ENCODE results near the gene TMEM125.

Gene TMEM125

DNA sequence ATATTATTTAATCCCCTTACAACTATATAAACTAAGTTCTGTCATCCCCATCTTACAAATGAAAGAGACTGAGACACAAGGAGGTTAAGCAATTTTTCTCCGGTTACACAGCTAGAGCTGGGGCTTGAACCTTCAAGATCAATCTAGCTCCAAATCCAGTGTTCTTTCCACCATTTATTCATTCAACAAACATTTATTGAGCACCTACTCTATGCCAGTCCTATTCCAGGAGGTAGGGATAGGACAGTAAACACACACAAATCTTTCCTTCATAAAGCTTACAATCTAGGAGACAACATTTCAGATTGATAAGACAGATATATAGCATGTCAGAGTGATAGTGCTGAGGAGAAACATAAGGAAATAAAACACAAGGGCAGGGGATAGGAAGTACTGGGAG is 2.9 kb upstream of the TMEM125 start:
- POLR2A ChIA-PET, result no interaction called here
- DNase-seq (ENCODE audit: extremely low spot score), result no peak
- CTCF ChIA-PET, result no interaction called here
- TF ChIP-seq, protein P1, sequence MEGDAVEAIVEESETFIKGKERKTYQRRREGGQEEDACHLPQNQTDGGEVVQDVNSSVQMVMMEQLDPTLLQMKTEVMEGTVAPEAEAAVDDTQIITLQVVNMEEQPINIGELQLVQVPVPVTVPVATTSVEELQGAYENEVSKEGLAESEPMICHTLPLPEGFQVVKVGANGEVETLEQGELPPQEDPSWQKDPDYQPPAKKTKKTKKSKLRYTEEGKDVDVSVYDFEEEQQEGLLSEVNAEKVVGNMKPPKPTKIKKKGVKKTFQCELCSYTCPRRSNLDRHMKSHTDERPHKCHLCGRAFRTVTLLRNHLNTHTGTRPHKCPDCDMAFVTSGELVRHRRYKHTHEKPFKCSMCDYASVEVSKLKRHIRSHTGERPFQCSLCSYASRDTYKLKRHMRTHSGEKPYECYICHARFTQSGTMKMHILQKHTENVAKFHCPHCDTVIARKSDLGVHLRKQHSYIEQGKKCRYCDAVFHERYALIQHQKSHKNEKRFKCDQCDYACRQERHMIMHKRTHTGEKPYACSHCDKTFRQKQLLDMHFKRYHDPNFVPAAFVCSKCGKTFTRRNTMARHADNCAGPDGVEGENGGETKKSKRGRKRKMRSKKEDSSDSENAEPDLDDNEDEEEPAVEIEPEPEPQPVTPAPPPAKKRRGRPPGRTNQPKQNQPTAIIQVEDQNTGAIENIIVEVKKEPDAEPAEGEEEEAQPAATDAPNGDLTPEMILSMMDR (IDR thresholded peaks at IDR 0.05; ENCODE audit: control extremely low read depth, extremely low read depth, low read depth, missing control alignments), result no peak

DNA sequence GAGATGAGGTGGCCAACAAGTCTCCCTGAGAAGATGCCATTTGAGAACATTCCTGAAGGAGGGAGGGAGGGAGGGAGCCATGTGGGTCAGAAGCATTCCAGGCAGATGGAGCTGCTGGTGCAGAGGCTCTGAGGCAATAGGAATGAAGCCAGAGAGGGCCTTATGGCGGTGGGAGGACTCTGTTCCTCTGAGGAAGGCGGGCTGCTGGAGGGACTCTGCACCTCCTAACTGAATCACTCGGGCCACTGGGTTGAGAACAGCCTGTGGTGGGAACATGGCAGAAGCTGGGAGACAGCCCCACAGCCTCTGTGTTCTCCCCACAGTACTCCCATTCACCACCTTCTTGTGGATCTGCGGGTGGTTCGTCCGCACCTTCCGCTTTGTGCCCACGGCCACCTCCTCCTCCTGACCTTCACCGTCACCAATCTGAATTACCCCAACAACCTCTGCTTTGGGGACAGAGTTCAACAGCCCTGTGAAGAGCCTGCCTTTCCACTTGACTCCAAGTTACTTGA is 2.4 kb upstream of the TMEM125 start:
- no peak for DNase-seq (ENCODE audit: extremely low spot score)
- CTCF ChIA-PET, result interaction anchor here (1.7 kb wide), 1 partner anchor 13 kb away, joined by 3 read pairs; no protein-coding TSS in a partner anchor
- POLR2A ChIA-PET, result no interaction called here
- TF ChIP-seq, protein P1 (IDR thresholded peaks at IDR 0.05; ENCODE audit: control extremely low read depth, extremely low read depth, low read depth, missing control alignments), result no peak

DNA sequence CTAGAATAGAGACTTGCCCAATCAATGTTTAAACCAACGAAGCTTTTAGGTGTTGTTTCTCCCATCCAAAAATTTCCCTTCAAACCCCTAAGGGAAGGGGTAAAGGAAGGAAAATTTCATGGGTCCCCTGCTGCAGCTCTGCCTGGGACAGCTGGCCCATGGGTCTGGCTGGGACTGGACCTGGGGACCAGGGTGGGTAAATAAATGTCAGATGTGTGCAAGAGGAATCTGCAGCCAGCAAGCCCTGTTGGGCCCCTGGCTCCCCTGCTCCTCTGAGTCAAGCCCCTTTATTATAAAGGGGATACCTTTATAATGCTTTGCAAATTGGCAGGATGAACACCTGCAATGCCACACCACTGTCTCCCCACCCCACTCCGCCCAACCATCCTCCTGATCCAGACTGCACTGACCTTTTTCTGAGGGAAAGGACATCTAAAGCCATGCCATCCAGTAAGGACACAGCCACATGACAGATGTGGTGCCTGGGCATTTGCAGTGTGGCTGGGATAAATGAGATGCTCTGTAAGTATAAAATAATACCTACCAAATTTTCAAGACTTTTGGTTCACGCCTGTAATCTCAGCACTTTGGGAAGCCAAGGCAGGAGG is 1.9 kb upstream of the TMEM125 start:
- POLR2A ChIA-PET, result no interaction called here
- CTCF ChIA-PET, result interaction anchor here (1.7 kb wide), 1 partner anchor 12 kb away, joined by 3 read pairs; no protein-coding TSS in a partner anchor
- DNase-seq (ENCODE audit: extremely low spot score), result no peak
- TF ChIP-seq, protein P1 (IDR thresholded peaks at IDR 0.05; ENCODE audit: control extremely low read depth, extremely low read depth, low read depth, missing control alignments), result no peak

DNA sequence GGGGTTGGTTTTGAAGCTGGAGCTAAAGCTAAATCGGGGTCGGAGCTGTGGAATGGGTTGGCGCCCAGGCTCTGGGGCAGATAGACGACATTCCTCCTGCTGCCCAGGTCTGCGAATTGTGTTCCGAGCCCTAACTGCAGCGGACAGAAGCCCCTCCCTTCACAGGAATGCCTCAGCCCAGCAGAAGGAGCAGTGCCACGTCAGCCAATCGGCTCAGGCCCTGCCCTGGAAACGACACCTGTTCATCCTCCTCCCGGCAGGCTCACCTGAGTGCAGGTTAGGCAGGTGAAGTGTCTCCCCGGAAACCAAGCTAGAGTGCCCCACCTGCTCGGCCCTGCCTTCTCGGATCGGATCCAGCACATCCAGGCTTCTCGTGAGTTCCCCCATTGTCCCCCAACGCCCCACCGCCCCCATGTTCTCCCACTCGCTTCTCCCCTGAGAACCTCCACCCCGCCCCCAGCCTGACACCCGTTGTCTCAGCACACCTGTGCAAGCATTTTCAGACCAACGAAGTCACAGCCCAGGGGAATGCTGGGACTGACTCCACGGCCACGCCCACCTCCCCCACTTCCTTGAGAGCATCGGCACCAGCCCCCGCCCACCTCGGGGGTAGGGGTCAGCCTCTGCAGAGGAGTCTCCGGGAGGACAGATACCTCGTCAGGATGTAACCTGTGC is 775 bp downstream of the TMEM125 start:
- ChIA-PET CTCF (no interaction called here), POLR2A (no interaction called here)
- DNase-seq (ENCODE audit: extremely low spot score), result peak; percentile 35
- TF ChIP-seq, protein P1 (IDR thresholded peaks at IDR 0.05; ENCODE audit: control extremely low read depth, extremely low read depth, low read depth, missing control alignments), result no peak

DNA sequence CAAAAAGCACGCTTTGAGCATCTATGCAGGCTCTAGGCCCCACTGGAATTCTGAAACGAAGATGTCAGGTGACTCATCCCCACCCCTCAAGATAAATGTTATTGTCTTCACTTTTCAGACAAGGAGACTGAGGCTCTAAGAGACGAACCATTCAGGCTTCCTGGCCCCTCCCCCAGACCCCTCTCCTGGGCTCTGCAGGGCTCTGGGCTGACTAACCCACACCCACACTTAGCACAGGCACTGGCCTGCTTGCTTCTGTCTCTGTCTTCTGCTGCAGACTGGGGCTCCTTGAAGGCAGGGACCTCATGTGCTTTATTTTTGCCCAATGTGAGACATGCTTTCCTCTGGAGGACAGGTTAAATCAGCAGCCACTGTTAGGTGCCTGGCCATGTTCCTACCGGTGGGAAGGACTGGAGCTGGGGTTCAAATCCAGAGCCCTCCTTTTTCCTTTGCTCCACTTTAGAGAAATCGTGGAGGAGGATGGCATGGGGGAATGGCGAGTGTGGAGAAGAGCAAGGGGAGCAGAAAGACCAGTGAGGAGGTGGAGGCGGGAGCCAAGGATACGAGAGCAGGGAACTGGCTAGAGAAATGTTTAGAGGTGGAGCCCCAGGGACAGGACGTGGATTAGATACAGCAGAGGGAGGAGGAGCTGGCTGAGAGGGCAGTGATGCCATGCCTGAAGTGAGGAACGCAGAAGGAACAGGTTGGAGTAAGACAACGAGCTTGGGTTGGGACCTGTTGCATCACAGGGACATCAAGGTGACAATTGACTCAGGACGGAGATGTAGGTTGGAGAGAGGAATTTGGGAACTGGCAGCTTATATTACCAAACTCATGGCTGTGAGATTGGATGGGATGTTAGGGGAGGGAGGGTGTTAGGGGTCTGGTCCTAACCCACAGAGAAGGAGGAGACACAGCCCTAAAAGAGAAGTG is 1.7 kb downstream of the TMEM125 start:
- TF ChIP-seq, protein P1 (IDR thresholded peaks at IDR 0.05; ENCODE audit: control extremely low read depth, extremely low read depth, low read depth, missing control alignments), result no peak
- ChIA-PET CTCF (no interaction called here), POLR2A (no interaction called here)
- peak; percentile 15 for DNase-seq (ENCODE audit: extremely low spot score)

DNA sequence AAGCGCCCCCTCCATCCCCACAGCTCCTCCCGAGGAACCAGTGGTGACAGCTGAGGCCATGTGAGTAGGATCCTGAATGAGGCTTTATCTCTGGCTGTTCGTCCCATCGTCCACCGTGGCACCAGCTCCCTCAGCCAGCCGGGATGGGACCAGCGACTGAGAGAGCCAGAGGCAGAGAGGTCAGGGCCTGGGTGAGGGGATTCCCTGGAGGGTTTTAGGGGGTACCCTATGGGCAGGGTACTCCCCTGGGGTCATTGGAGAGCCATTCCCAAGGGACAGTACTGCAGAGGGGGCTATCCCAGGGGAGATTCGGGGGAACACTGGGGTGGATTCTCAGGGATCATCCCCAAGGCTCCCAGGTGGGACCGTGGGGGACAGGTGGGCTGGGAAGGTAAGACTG is 2.4 kb downstream of the TMEM125 start:
- CTCF ChIA-PET, result no interaction called here
- TF ChIP-seq, protein P1 (IDR thresholded peaks at IDR 0.05; ENCODE audit: control extremely low read depth, extremely low read depth, low read depth, missing control alignments), result no peak
- POLR2A ChIA-PET, result no interaction called here
- peak; percentile 20 for DNase-seq (ENCODE audit: extremely low spot score)
